HEK293T (cell line): ENCODE data around the gene DIAPH1.
A peak's percentile ranks its signal among the peaks of the same experiment; 100 is the strongest.

Experiments
- CTCF ChIA-PET: fragments of 350-600 bp; formaldehyde crosslinking; extraction: SDS; loops from one replicate; lab custom pipeline; 2021; ENCODE audit warnings: antibody characterized with exemption, inconsistent platforms; lab: Yijun Ruan, JAX
- POLR2A ChIA-PET: fragments of 350-600 bp; formaldehyde crosslinking; extraction: SDS; loops from one replicate; lab custom pipeline; 2020; ENCODE audit warnings: antibody characterized with exemption, inconsistent platforms; lab: Yijun Ruan, JAX
- DNase-seq: peaks from one replicate; pipeline ENCODE4 v3.0.0; 2012; ENCODE audit warnings: mixed read lengths; ENCODE audit errors: extremely low spot score
- ARNT ChIP-seq: fragments of 450-650 bp; IDR thresholded peaks from 2 replicates; pipeline ENCODE4 v1.6.1; 2017; ENCODE audit warnings: mild to moderate bottlenecking
- BHLHE40 ChIP-seq: fragments of 450-650 bp; IDR thresholded peaks from 2 replicates; pipeline ENCODE4 v1.6.1; 2016; ENCODE audit warnings: mild to moderate bottlenecking, moderate library complexity, borderline replicate concordance
- CTBP1 ChIP-seq: fragments of 450-650 bp; IDR thresholded peaks from 2 replicates; pipeline ENCODE4 v1.6.1; 2016; ENCODE audit warnings: borderline replicate concordance
- ELF4 ChIP-seq: fragments of 450-650 bp; IDR thresholded peaks from 2 replicates; pipeline ENCODE4 v1.6.1; 2017; ENCODE audit warnings: antibody characterized with exemption
- FOXA1 ChIP-seq: fragments of 450-650 bp; IDR thresholded peaks from 2 replicates; pipeline ENCODE4 v1.6.1; 2016; ENCODE audit warnings: mild to moderate bottlenecking
- FOXK2 ChIP-seq: fragments of 450-650 bp; IDR thresholded peaks from 2 replicates; pipeline ENCODE4 v1.6.1; 2016; ENCODE audit warnings: mild to moderate bottlenecking
- FOXM1 ChIP-seq: fragments of 450-650 bp; IDR thresholded peaks from 2 replicates; pipeline ENCODE4 v1.6.1; 2017; ENCODE audit warnings: mild to moderate bottlenecking, borderline replicate concordance
- HDGF ChIP-seq: fragments of 450-650 bp; IDR thresholded peaks from 2 replicates; pipeline ENCODE4 v1.6.1; 2017; ENCODE audit warnings: antibody characterized with exemption, borderline replicate concordance
- L3MBTL2 ChIP-seq: fragments of 450-650 bp; conservative IDR thresholded peaks from 2 replicates; pipeline ENCODE4 v1.6.1; 2016; ENCODE audit warnings: mild to moderate bottlenecking
- LEF1 ChIP-seq: fragments of 450-650 bp; IDR thresholded peaks from 2 replicates; pipeline ENCODE4 v1.6.1; 2017; ENCODE audit warnings: mild to moderate bottlenecking, borderline replicate concordance
- NFRKB ChIP-seq: fragments of 450-650 bp; IDR thresholded peaks from 2 replicates; pipeline ENCODE4 v1.6.1; 2016; ENCODE audit warnings: mild to moderate bottlenecking, moderate library complexity
- SP1 ChIP-seq: fragments of 450-650 bp; IDR thresholded peaks from 2 replicates; pipeline ENCODE4 v1.6.1; 2017
- SUZ12 ChIP-seq: fragments of 450-650 bp; IDR thresholded peaks from 2 replicates; pipeline ENCODE4 v1.6.1; 2016; ENCODE audit warnings: mild to moderate bottlenecking
- TARDBP ChIP-seq: fragments of 450-650 bp; IDR thresholded peaks from 2 replicates; pipeline ENCODE4 v1.6.1; 2016
- ZNF384 ChIP-seq: fragments of 450-650 bp; IDR thresholded peaks from 2 replicates; pipeline ENCODE4 v1.6.1; 2016
- TF ChIP-seq, protein P1 (sequence below): fragments of 450-650 bp; IDR thresholded peaks from 2 replicates; pipeline ENCODE4 v1.6.1; 2016

The DIAPH1 gene

DNA sequence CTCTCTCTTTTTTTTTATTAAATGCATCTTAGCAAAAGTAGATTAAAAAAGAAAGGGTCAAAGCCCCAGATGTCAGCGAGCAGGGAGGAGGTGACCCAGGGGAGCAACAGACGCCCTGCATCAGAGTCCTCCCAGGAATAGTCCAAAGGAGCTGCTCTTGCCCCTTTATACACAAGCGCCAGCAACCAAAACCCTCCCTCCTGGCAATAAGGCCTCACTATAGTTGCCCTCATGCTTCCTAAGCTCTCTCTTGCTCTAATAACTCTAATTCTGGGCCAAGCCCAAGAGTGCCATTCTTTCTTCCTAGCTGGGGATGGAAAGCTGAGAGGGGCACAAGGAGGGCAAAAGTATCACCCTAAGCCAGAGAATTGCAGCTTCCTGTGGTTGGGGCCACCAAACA, 103.7 kb downstream of the DIAPH1 start:
- CTCF ChIA-PET, result interaction anchor here (0.6 to 3.3 kb wide), 5 partner anchors 9 to 104 kb away, joined by 3 to 16 read pairs (median 8); partner anchors contain the start of gene PCDHGA11
- POLR2A ChIA-PET, result no interaction called here
- no peak for TF ChIP-seq TARDBP
- TF ChIP-seq SP1, result no peak
- TF ChIP-seq ARNT, result no peak
- TF ChIP-seq, protein P1, sequence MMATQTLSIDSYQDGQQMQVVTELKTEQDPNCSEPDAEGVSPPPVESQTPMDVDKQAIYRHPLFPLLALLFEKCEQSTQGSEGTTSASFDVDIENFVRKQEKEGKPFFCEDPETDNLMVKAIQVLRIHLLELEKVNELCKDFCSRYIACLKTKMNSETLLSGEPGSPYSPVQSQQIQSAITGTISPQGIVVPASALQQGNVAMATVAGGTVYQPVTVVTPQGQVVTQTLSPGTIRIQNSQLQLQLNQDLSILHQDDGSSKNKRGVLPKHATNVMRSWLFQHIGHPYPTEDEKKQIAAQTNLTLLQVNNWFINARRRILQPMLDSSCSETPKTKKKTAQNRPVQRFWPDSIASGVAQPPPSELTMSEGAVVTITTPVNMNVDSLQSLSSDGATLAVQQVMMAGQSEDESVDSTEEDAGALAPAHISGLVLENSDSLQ, result no peak
- no peak for TF ChIP-seq FOXM1
- no peak for TF ChIP-seq BHLHE40
- TF ChIP-seq SUZ12, result no peak
- no peak for TF ChIP-seq L3MBTL2
- TF ChIP-seq LEF1, result no peak
- no peak for DNase-seq

DNA sequence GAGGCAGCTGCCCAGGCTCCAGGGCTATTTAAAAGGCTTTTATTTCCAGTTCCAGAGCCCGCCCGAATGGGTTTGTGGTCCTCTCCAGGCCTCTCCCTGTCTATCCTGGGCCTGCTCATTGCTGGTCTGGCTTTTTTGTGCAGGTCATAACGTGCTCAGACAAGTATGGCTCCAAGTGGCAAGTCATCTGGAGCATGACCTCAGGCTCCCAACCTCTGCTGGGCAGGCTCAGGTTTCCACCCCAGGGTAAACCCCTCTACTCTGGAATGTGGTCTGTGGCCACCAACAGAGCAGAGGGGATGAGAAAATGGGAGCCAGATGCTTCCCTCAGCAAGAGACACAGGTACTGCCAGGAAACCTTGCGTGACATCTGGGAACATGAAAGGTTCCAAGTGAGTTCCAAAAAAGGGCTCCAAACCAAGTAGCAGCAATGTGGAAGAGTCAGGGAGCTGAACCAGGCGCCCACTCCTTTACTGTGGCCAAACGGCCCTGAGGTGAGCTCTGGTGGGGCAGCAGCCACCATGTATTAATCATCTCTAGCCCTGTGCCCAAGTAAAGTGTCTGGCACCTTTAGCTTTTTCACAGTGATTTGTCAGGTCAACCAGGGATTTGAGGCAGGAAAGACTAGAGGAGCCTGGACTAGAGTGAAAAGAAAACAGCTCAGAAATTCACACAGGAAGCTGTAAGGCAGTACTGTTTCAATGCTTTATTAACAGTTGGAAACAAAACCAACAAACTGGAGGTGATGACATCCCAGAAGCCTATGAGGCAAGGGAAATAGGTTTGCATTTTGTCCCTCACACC, 104.3 kb downstream of the DIAPH1 start:
- ChIA-PET CTCF (interaction anchor here (0.6 to 3.3 kb wide), 5 partner anchors 10 to 270 kb away, joined by 3 to 16 read pairs (median 6); partner anchors contain the start of genes PCDHB15 and PCDHGA11), POLR2A (no interaction called here)
- DNase-seq, result no peak
- TF ChIP-seq FOXA1 (no peak), CTBP1 (no peak), ZNF384 (no peak), SP1 (no peak), L3MBTL2 (no peak), HDGF (no peak), TARDBP (no peak), ELF4 (no peak), NFRKB (no peak), ARNT (no peak), SUZ12 (no peak), LEF1 (no peak), FOXM1 (no peak), BHLHE40 (no peak)
- TF ChIP-seq, protein P1, result no peak

DNA sequence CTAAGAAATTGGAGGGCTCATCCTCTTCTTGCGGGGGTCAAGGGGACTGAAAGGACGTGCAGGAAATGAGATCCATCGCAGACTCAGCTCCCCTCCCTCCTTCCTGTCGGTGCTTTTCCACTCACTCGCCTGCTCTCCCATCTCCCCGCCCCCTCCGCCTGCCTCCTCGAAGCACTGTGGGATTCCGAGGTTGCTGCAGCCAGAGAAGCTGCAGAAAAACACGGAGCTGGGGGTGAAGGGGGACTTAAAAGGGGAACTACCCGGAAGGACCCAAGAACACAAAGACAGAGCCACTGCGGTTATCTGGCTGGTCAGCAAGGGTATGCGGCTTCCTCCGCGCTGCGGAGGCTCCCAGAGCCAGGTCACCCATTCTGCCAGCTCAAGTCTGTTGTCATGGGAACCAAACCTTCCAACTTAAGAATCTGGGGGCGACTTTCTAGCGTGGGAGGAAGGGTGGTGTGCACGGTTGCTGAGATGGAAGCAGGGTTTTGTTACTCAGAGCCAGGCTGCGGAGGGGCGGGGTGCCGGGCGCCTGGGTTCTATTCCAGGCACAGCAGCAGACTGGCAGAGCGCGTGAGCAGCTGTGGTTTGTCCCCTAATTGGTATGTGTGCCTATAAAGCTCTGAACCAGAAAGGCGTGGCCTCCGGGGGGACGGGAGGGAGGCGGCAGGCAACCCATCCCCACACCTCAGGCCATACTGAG, 105.0 kb downstream of the DIAPH1 start:
- ChIA-PET CTCF (interaction anchor here (0.6 to 3.3 kb wide), 6 partner anchors 10 to 721 kb away, joined by 3 to 16 read pairs (median 5); partner anchors contain the start of genes PCDHB15, PCDHGA11 and PCDHGA12), POLR2A (no interaction called here)
- no peak for DNase-seq

DNA sequence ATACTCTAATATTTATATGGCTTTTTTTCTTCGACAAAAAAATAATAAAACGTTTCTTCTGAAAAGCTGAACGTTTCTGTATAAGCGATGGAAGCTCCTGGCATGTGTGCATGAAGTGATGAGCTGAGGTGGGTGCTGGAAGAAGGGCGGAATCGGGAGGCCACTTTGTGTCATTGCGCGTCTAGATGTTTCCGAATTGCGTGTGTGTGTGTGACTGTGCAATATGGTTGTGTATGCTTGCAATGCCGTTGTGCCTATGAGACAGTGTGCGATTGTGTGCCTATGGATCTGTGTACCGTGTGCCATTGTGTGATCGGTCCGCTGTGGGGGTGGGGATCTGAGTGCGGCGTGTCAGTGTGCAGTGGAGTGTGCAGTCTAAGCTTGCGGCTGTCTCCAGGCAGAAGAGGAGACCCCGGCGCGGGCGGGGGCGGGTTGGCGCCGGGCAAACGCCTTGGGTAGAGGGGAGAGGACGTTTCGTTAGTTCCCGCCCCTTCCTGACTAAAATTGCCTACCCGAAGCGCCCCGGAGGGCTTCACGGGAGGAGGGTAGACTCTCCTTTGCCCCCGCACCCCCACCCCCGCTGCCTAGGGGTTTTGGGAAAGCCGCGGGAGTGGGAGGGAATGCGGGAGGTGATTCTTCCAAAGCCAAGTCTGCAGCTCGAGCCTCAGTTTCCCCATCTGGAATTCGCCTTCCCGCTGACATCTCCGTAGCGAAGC, 105.7 kb downstream of the DIAPH1 start:
- TF ChIP-seq ARNT, result no peak
- no peak for TF ChIP-seq FOXA1
- no peak for TF ChIP-seq LEF1
- TF ChIP-seq CTBP1, result no peak
- TF ChIP-seq FOXK2, result no peak
- no peak for TF ChIP-seq SP1
- TF ChIP-seq FOXM1, result no peak
- TF ChIP-seq, protein P1, result no peak
- TF ChIP-seq ELF4, result no peak
- ChIA-PET POLR2A (no interaction called here), CTCF (interaction anchor here (0.6 to 3.3 kb wide), 12 partner anchors 11 to 721 kb away, joined by 3 to 16 read pairs (median 4); partner anchors contain the start of genes PCDHB15, PCDHGA11 and PCDHGA12)
- no peak for DNase-seq

More for the DNA sequence above, 105.0 kb downstream of the DIAPH1 start:
- TF ChIP-seq, protein P1, result no peak
- TF ChIP-seq LEF1, result no peak

DNA sequence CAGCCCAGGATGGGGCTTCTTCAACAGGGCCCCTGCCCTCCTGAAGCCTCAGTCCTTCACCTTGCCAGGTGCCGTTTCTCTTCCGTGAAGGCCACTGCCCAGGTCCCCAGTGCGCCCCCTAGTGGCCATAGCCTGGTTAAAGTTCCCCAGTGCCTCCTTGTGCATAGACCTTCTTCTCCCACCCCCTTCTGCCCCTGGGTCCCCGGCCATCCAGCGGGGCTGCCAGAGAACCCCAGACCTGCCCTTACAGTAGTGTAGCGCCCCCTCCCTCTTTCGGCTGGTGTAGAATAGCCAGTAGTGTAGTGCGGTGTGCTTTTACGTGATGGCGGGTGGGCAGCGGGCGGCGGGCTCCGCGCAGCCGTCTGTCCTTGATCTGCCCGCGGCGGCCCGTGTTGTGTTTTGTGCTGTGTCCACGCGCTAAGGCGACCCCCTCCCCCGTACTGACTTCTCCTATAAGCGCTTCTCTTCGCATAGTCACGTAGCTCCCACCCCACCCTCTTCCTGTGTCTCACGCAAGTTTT, 106.3 kb downstream of the DIAPH1 start:
- TF ChIP-seq NFRKB (no peak), FOXM1 (no peak), HDGF (no peak), ZNF384 (no peak), FOXK2 (no peak), SP1 (no peak), ARNT (no peak), SUZ12 (no peak), LEF1 (no peak), CTBP1 (no peak), BHLHE40 (no peak), ELF4 (no peak), L3MBTL2 (no peak), FOXA1 (no peak), TARDBP (no peak)
- TF ChIP-seq, protein P1, result no peak
- POLR2A ChIA-PET, result no interaction called here
- CTCF ChIA-PET, result interaction anchor here (0.5 to 1.4 kb wide), 11 partner anchors 15 to 706 kb away, joined by 3 to 6 read pairs (median 4); partner anchors contain the start of genes PCDHGA12 and PCDHGC3
- DNase-seq, result peak; percentile 81
